Activated effector memory CD4-positive, alpha-beta T cell treated with anti-CD3 and anti-CD28 coated beads, Interleukin-2, amount 50 U/mL, for 16 hours (primary cell): ENCODE measurements around the gene NUDT4.
"Not testable (repeated sequence)": the region's sequence is repeated elsewhere in the genome, so short reads cannot be mapped to it uniquely, and the experiment has no call there.

Experiments used
- DNase-seq: peaks from one replicate; pipeline ENCODE4 v3.0.0-alpha.2; 2020

NUDT4 gene

DNA sequence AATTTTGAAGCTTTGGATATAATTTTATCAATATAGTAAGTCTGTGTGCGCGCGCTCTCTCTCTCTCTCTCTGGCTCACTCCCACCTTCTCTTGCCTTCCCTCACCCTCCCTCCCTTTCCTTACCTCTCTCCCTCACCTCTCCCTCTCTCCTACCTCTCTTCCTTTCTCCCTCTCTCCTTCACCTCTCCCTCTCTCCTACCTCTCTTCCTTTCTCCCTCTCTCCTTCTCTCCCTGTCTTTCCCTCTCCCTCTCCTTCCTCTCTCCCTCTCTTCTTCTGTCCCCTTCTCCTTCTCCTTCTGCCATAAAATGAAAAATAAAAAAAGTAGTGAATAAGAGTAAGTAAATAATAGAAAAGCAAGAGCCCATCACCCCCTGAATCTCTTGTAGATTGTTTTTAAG is 9.0 kb upstream of the NUDT4 start:
- DNase-seq, result no peak

DNA sequence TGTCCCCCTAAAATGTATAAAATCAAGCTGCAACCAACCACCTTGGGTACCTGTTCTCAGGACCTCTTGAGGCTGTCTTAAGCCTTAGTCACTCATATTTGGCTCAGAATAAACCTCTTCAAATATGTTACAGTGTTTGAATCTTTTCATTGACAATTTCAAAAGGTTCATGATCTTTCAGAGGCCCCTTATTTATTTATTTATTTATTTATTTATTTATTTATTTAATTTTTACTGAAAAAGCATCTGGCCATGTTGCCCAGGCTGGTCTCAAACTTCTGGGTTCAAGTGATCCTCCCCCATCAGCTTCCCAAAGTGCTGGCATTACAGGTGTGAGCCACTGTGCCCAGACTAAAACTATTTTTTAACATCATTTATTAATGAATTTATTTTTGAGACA is 8.2 kb upstream of the NUDT4 start:
- DNase-seq, result no peak

DNA sequence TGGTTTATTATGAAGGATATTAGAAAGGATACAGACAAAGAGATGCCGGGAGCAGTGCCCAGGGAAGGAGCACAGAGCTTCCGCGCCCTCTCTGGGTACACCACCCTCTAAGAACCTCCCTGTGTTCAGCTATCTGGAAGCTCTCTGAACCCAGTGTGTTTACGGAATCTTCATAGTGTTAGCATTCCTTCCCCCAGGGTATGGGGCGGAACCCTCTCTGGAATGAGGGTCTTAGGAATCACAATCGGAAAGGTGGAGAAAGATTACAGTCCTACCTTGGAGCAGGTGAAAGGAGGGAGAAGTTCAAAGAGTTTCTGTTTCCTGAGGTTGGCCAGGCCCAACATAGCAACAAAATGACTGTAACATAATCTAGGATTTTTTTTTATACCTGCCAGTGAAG is 6.8 kb upstream of the NUDT4 start:
- no peak for DNase-seq

DNA sequence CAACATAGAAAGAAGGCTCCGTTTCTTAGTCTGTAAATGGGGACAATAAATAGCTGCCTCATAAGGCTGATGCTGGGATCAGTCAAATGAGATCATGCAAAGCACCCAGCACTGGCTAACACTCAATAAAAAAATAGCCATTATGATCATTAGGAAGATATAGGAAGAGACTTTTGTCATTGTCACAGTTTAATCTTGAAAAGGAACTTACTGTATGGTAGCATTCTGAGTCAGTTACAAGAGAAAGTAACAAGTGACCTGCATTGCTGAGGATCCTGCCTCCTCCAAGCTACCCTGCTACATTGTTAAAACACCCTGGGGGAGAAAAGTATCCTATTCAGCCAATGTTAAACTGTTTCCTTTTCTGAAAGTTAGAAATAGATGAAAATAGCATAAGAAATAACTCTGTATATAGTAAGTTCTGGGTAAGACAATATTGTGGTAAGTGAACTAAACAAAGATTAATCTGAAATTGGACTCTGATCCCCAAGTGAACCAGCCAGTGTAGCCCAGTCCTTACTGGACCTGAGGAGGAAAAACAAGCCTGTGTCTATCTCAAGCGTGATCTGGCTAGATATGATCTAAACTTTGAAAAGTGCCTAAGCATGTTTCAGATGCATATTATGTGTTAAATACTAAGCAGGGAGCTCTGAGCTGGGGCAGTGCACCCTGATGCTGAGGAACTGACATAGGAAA is 3.6 kb upstream of the NUDT4 start:
- DNase-seq, result no peak

- no peak for DNase-seq
These were observed 1.8 kb upstream of the NUDT4 start for GRCh38 chr12:93375906-93376305.

GRCh38 chr12:93376436-93377251 is 1.1 kb upstream of the NUDT4 start:
- no peak for DNase-seq

- peak; percentile 84 for DNase-seq
These were observed 672 bp downstream of the NUDT4 start for GRCh38 chr12:93378196-93378997.

DNA sequence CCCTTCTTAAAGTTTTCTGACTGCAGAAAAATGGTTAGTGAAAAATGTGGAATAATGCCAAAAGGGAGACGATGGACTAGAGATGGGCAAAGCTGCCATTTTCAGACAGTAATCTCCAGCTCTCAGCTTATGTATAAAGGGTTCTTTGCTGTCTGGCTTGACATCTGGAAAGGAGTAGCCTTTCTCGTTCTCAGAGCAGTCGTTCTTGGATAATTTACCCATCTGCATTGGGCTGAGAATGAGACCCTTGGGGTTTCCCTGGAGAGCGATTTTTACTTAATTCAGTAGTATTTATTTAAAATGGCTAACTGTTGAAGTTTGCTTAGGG is 1.2 kb downstream of the NUDT4 start:
- DNase-seq, result no peak

DNA sequence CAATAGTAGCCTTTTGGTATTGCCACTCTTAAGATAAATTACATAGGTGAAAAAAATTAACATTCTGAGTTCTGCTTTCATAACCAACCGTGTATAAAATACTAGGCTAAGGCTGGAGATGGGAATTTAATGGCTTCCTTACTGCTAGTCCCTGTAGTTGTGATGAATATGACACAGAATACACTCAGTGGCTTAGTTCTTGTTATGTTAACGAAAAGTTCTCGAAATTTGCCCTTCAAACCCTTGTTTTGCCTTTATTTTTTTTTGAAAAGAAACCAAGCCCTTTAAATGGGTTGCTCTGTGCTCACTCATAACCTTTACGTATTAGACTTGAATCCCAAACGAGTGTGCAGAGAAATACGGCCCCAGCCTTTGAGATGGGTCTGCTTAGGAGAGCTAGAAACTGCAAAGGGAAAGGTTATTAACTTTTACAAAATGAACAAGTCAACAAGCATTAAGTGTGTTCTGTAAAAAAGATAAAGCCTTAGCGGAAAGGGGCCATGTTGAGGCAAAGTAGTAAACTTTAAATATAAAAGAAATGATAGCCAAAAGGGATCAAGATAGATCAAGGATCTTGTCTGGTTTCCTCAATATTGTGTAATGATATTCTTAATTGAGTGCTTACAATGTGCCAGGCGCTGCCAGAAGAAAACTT is 1.7 kb downstream of the NUDT4 start:
- no peak for DNase-seq

- DNase-seq, result no peak
These were observed 2.2 kb downstream of the NUDT4 start for GRCh38 chr12:93379981-93380361.

GRCh38 chr12:93380480-93381121 is 2.9 kb downstream of the NUDT4 start:
- DNase-seq, result no peak

DNA sequence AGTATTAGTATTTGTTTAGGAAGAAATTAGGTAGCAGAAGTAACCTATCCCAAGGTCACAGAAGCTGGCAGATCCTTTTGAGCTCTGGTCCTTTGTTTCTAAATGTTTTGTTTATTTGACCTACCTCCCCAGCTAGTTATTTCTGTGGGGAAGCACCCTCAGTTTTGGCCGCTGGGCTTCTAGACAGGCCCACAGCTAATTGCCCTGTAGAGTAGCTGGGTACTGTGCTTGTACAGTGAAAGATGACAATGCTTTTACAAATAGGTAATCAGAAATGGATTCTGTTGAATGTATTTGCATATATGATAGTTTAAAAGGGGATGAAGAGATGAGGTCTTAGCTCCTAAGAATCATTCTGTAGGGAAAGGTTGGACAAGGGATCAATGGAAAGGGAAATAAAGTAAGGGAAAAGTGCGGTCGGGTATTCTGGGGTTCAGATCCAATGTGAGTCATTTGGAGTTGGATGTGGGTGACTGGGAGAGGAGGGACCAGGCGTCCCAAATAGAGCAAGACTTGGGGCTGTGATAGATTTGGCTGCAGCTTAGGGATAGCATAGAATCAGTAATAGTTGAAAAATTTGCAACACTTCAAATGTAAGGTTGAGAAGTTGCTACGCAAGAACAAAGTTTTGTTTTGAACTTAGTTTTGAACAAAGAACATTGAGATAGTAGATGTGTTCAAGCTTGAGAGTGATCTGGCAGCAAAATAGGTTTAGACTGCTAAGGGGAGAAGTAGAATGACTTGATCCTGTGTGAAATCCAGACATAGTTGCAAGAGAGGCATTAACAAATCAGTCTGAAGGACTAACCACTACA is 3.6 kb downstream of the NUDT4 start:
- DNase-seq, result no peak

- DNase-seq, result not testable (repeated sequence)
These were observed 4.3 kb downstream of the NUDT4 start for GRCh38 chr12:93381976-93382437.

- DNase-seq, result peak; percentile 76
These were observed 10.1 kb downstream of the NUDT4 start for GRCh38 chr12:93387780-93388179.

- DNase-seq, result no peak
These were observed 12.3 kb downstream of the NUDT4 start for GRCh38 chr12:93390031-93390430.

GRCh38 chr12:93390549-93391297 is 13.0 kb downstream of the NUDT4 start:
- DNase-seq, result no peak

GRCh38 chr12:93393425-93393824 is 15.7 kb downstream of the NUDT4 start:
- no peak for DNase-seq

DNA sequence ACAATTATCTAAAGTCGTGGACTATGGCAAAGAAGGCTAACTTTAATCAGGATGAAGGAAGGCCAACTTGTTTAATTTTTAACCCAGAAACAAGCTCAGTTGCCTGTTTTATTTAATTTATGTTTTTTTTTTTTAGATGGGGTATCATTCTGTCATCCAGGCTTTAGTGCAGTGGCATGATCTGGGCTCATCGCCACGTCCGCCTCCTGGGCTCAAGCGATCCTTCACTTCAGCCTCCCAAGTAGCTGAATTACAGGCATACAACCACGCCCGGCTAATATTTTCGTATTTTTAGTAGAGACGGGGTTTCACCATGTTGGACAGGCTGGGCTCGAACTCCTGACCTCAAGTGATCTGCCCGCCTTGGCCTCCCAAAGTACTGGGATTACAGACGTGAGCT is 19.7 kb downstream of the NUDT4 start:
- DNase-seq, result no peak

DNA sequence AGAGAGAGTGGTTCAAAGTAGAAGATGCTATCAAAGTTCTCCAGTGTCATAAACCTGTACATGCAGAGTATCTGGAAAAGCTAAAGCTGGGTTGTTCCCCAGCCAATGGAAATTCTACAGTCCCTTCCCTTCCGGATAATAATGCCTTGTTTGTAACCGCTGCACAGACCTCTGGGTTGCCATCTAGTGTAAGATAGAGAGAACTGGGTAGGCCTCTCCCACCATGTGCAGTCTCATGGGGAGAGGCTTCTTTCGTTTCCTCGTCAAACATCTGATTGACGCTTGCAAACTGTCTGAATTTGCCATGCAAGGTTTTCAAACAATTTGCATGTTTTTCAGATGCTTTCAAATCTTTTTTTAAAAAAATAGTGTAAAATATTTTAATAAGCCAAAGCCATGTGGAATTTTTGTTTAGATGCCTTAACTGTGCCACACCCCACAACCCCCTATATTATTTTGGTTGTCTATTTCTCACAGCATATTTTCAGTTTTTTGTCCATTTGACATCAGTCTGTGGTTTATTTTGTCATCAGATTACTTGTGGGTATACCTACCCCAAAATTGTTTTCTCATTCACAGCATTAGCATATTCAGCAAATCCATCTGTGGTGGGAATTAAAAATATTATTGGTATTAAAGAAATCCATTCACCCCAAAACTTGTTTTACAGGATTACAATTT is 21.6 kb downstream of the NUDT4 start:
- not testable (repeated sequence) for DNase-seq
